ENCODE results near the gene SENP5.

DNA sequence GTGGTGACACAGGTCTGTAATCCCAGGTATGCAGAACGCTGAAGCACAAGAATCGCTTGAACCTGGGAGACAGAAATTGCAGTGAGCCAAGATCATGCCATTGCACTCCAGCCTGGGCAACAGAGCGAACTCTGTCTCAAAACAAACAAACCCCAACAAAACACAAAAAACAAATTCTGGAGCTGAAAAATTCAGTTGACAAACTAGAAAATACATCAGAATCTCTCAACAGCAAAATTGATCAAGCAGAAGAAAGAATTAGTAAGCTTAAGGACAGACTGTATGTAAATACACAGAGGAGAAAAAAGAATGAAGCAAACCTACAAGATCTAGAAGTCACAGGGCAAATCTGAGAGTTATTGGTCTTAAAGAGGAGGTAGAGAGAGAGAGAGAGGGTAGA is 49.3 kb downstream of the SENP5 start:
- no peak for TF ChIP-seq CTCF (IDR thresholded peaks at IDR 0.05 in 4 of 5, conservative IDR thresholded peaks at IDR 0.05 in 1 of 5)
- no peak for TF ChIP-seq POLR2A (IDR thresholded peaks at IDR 0.05)
